NCI-H2196 treated with DMSO at 0.1 percent for 48 hours (cell line): Measurements from ENCODE around the gene SLC16A12.
"Not testable (repeated sequence)": the region's sequence is repeated elsewhere in the genome, so short reads cannot be mapped to it uniquely, and the experiment has no call there.

Experiments used
- DNase-seq: peaks from one replicate; lab custom pipeline; 2025; ENCODE audit not compliant: unreplicated experiment; lab: John Stamatoyannopoulos, UW

Gene SLC16A12

GRCh38 chr10:89393898-89394297 lies 141.5 kb downstream of the SLC16A12 start:
- DNase-seq: no peak

- no peak for DNase-seq
These were observed 142.4 kb downstream of the SLC16A12 start for GRCh38 chr10:89392974-89393373.

GRCh38 chr10:89391907-89392756 lies 143.3 kb downstream of the SLC16A12 start, which contains the start of gene IFIT1:
TSS of gene IFIT1 (plus strand) at chr10:89392623. CDS start at chr10:89392713, 90 bp downstream.
- DNase-seq: peak; percentile 9

GRCh38 chr10:89391226-89391576 lies 144.2 kb downstream of the SLC16A12 start:
- DNase-seq: not testable (repeated sequence)

GRCh38 chr10:89390476-89391225 lies 144.7 kb downstream of the SLC16A12 start:
- peak; percentile 16 for DNase-seq

- no peak for DNase-seq
These were observed 146.1 kb downstream of the SLC16A12 start for GRCh38 chr10:89389254-89389653.

GRCh38 chr10:89388806-89389205 lies 146.6 kb downstream of the SLC16A12 start:
- DNase-seq: no peak

- no peak for DNase-seq
These were observed 150.7 kb downstream of the SLC16A12 start for GRCh38 chr10:89384474-89385340.

GRCh38 chr10:89382757-89383156 lies 152.6 kb downstream of the SLC16A12 start:
- DNase-seq: no peak
